OCI-LY7 (cell line): ENCODE data around the gene PDCD1. TPM values are rescaled to one million over a fixed set of nuclear protein-coding genes. Genes with fewer than 3 reads are reported as not detected.

Experiments used
- BruUV-seq: library from RNA; stranded (reverse); fragments of 400-500 nt; replicated peaks from 2 replicates; lab custom pipeline; 2021; lab: Mats Ljungman, UMichigan
- CTCF ChIA-PET: fragments of 300-600 bp; sonication (Branson Sonifier 250); formaldehyde crosslinking; loops from one replicate; lab custom pipeline; 2022; ENCODE audit warnings: antibody characterized with exemption; ENCODE audit not compliant: unreplicated experiment; lab: Charles Lee
- POLR2A ChIA-PET: fragments of 300-600 bp; sonication (Branson Sonifier 250); formaldehyde crosslinking; loops from one replicate; lab custom pipeline; 2022; ENCODE audit warnings: antibody characterized with exemption; lab: Charles Lee
- DNase-seq: peaks from one replicate; pipeline ENCODE4 v3.0.0-alpha.2; 2015; ENCODE audit warnings: low spot score
- H2AFZ ChIP-seq: fragments of 200-600 bp; sonication (generic), shearing (Covaris generic); 2 replicates; pipeline ENCODE4 v1.6.1; 2014; ENCODE audit warnings: mild to moderate bottlenecking, antibody characterized with exemption, low read length, moderate library complexity
- H3K27ac ChIP-seq: fragments of 200-600 bp; sonication (generic); 2 replicates; pipeline ENCODE4 v1.5.1; 2014; ENCODE audit warnings: mixed run types, low read depth, mild to moderate bottlenecking, moderate library complexity, low read length, inconsistent platforms; ENCODE audit not compliant: poor library complexity, severe bottlenecking
- H3K36me3 ChIP-seq: fragments of 200-600 bp; sonication (generic); 2 replicates; pipeline ENCODE4 v1.6.1; 2014; ENCODE audit warnings: mild to moderate bottlenecking, antibody characterized with exemption, low read length, moderate library complexity, mixed read lengths; ENCODE audit not compliant: insufficient read depth
- H3K4me1 ChIP-seq: fragments of 200-600 bp; sonication (generic); 2 replicates; pipeline ENCODE4 v1.5.1; 2014; ENCODE audit warnings: mild to moderate bottlenecking, low read length; ENCODE audit not compliant: insufficient read depth, poor library complexity, severe bottlenecking
- H3K4me2 ChIP-seq: fragments of 200-600 bp; sonication (generic); 2 replicates; pipeline ENCODE4 v1.6.1; 2014; ENCODE audit warnings: mild to moderate bottlenecking, low read length
- H3K4me3 ChIP-seq: fragments of 200-600 bp; sonication (generic); 2 replicates; pipeline ENCODE4 v1.5.1; 2014; ENCODE audit warnings: mild to moderate bottlenecking, low read depth, low read length; ENCODE audit not compliant: poor library complexity, severe bottlenecking
- H3K79me2 ChIP-seq: fragments of 200-600 bp; sonication (generic); 2 replicates; pipeline ENCODE4 v1.6.1; 2016; ENCODE audit warnings: low read depth, mild to moderate bottlenecking, low read length, moderate library complexity, mixed read lengths; ENCODE audit not compliant: insufficient read depth
- H3K9me2 ChIP-seq: fragments of 200-600 bp; sonication (generic); 2 replicates; pipeline ENCODE4 v1.6.1; 2016; ENCODE audit warnings: mild to moderate bottlenecking, low read length, mixed read lengths; ENCODE audit not compliant: insufficient read depth
- H3K9me3 ChIP-seq: fragments of 200-600 bp; sonication (generic); 2 replicates; pipeline ENCODE4 v1.6.1; 2014; ENCODE audit warnings: mild to moderate bottlenecking, mixed run types, low read length, mixed read lengths
- H4K20me1 ChIP-seq: fragments of 200-600 bp; sonication (generic); 2 replicates; pipeline ENCODE4 v1.6.1; 2014; ENCODE audit warnings: mild to moderate bottlenecking, antibody characterized with exemption, low read length, moderate library complexity, mixed read lengths; ENCODE audit not compliant: insufficient read depth
- EZH2phosphoT487 ChIP-seq: fragments of 200-600 bp; sonication (generic); IDR thresholded peaks from 2 replicates; pipeline ENCODE4 v1.6.1; 2018; ENCODE audit warnings: low read depth, borderline replicate concordance, mild to moderate bottlenecking, mixed run types, antibody characterized with exemption, low read length, moderate library complexity, mixed read lengths
- intact Hi-C: fragments of 100-400 bp; cut with micrococcal nuclease; formaldehyde crosslinking; loops from one replicate; pipeline ENCODE4 v1.10.0; 2022; ENCODE audit not compliant: unreplicated experiment
- total RNA-seq, 2 experiments: library from RNA; depleted of rRNA in 1 of 2; stranded (reverse); fragments of >200 nt in 1 of 2; shearing (Covaris generic) in 1 of 2; gene quantifications; 2 replicates each; pipeline ENCODE4 v1.2.3, GENCODE V29; 2014 to 2022
- TF ChIP-seq, protein P1 (sequence below): fragments of 200-600 bp; sonication (generic); conservative IDR thresholded peaks from 2 replicates; pipeline ENCODE4 v1.5.1; 2014; ENCODE audit warnings: mild to moderate bottlenecking, antibody characterized with exemption, low read length, moderate library complexity, mixed read lengths

PDCD1 gene
- total RNA-seq, 2 experiments from 2014 or later, result not detected

DNA sequence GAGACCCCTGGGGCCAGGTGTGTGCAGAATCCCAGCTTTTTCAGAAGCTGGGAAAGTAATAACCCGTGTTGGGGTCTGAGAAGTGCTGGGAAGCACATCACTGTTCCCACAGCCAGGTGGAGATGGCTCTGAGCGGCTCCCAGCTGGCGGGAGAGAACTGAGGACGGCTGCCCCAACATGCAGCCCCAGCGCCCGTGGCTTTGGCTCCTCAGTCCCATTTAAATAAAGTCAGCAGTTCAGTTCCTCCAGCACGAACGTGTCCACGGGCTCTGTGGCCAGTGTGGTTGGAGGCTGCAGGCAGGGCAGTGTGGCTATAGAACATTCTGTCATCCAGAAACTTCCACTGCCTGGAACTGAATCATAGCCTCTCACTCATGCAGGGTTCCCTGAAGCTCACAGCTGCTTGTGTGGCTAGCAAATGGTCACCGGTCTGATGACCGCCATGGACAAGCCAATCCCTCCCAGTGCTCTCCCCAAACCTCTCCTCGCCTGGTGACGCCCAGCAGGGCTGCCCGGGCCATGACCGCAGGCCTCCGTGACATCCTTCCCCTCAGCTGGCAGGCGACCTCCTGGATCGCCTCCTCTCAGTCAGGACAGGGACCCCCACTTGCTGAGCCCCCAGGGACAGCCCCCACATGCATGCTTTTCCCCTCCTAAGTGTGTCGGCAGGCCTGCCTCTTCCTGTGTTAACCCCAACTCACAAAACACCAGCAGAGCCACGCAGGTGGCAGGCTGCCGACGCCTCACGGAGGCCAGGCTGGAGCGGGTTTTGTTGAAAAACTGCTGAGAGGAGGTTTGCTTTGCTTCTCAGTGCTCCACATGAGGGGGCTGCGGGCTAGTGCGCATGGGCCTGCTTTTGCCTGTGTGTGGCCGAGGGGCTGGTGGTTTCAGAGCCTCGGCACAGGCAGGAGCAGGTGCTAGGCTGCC, 12.2 kb upstream of the PDCD1 start:
- ChIA-PET CTCF (no interaction called here), POLR2A (no interaction called here)
- no peaks in the 10 kb centered on the region for H4K20me1 ChIP-seq
- no peaks in the 10 kb centered on the region for H3K9me3 ChIP-seq
- TF ChIP-seq, protein P1, sequence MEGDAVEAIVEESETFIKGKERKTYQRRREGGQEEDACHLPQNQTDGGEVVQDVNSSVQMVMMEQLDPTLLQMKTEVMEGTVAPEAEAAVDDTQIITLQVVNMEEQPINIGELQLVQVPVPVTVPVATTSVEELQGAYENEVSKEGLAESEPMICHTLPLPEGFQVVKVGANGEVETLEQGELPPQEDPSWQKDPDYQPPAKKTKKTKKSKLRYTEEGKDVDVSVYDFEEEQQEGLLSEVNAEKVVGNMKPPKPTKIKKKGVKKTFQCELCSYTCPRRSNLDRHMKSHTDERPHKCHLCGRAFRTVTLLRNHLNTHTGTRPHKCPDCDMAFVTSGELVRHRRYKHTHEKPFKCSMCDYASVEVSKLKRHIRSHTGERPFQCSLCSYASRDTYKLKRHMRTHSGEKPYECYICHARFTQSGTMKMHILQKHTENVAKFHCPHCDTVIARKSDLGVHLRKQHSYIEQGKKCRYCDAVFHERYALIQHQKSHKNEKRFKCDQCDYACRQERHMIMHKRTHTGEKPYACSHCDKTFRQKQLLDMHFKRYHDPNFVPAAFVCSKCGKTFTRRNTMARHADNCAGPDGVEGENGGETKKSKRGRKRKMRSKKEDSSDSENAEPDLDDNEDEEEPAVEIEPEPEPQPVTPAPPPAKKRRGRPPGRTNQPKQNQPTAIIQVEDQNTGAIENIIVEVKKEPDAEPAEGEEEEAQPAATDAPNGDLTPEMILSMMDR, result no peak
- TF ChIP-seq EZH2phosphoT487, result no peak
- H3K4me2 ChIP-seq, result no peak overlapping the region
- H3K79me2 ChIP-seq, result no peaks in the 10 kb centered on the region
- no peak overlapping the region for H3K4me3 ChIP-seq
- no peaks in the 10 kb centered on the region for H3K4me1 ChIP-seq
- intact Hi-C loops, result no loop called here
- H3K9me2 ChIP-seq, result no peaks in the 10 kb centered on the region
- no peaks in the 10 kb centered on the region for H3K36me3 ChIP-seq
- H2AFZ ChIP-seq, result no peak overlapping the region
- no peak overlapping the region for H3K27ac ChIP-seq
- BruUV-seq, result no TSS peak
- no peak for DNase-seq

DNA sequence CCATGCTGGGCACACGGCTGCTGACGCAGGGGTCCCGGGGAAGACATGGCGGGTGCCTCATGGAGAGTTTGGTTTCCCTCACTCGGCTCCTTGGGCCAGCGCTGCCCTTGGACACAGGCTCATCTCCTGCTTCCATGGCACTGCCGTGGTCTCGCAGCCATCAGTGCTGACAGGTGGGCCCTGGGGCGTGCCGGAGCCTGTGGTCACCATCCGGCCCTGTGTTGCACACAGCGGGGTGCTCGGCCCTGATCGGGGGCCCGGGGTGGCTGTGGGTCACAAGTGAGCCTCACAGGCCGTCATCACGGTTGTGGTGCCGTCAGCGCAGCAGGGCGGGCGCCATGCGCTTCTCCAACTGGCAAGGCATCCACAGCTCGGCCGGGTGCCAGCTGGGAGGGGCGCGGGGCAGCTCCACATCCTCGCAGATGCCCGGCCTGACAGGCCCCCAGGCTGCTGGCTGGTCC, 11.4 kb upstream of the PDCD1 start:
- H3K9me2 ChIP-seq, result no peaks in the 10 kb centered on the region
- H3K9me3 ChIP-seq, result peaks cover 2% of the 10 kb centered on the region; the same call in 1 of the 2 replicates
- CTCF ChIA-PET, result no interaction called here
- H2AFZ ChIP-seq, result no peak overlapping the region
- BruUV-seq, result no TSS peak
- intact Hi-C loops, result no loop called here
- POLR2A ChIA-PET, result no interaction called here
- DNase-seq, result no peak
- no peak overlapping the region for H3K4me3 ChIP-seq
- no peaks in the 10 kb centered on the region for H3K4me1 ChIP-seq
- H4K20me1 ChIP-seq, result no peaks in the 10 kb centered on the region
- TF ChIP-seq, protein P1, result no peak
- no peak for TF ChIP-seq EZH2phosphoT487
- no peaks in the 10 kb centered on the region for H3K36me3 ChIP-seq
- no peak overlapping the region for H3K4me2 ChIP-seq
- no peaks in the 10 kb centered on the region for H3K79me2 ChIP-seq
- H3K27ac ChIP-seq, result no peak overlapping the region
